HG02759 (cell line): ENCODE results near the gene CA10.

ENCODE experiments used
- ATAC-seq: cut with Tn5 transposase; IDR thresholded peaks from one replicate; pipeline ENCODE4 v1.9.1; 2021; ENCODE audit warnings: mild to moderate bottlenecking, moderate library complexity; ENCODE audit not compliant: unreplicated experiment

The CA10 gene

GRCh38 chr17:51955245-51955644 lies 203.3 kb downstream of the CA10 start:
- ATAC-seq, result no peak

DNA sequence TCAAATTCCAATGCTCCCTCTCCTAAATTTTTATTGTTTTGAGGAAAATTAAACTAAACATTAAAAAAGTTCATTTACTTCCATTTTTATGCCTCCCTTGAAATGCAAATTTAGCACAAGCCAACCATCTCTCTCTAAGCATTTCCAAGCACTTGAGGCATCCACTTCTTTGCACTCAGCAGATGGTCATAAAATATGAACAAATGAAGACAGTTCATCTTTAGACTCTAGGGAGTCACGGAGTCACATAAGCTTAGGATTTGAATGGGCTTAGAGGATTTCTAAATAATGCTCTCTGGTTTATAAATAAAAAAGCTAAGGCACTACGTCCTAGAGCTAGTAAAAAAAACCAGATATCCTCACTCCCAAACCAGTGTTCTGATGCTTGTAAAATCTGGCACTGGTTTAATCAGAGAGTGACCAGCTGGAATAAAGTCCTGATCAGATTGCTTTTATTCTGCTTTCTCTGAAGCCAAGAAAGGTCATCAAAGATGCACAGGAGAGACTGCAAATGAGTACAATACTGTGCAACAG lies 204.2 kb downstream of the CA10 start:
- no peak for ATAC-seq

GRCh38 chr17:51951741-51952140 lies 206.8 kb downstream of the CA10 start:
- ATAC-seq, result no peak

DNA sequence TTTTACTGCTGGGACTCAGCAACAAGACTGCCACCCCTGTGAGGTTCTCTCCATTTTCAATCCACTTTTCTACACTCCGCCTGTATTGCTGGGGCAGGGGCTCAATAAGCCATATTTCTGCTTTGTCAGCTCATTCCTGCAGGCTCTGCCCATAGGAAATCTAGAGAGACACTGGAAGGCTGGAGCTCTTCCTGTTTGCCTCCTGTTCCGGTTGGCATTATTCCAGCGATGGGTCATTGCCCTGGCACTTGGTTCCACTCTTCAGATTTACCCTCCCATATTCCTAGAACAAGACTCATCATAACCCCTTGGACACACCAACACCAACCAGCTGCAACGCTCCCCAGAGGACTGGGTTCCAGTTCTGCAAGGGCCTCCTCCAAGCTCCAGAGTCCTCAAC lies 210.4 kb downstream of the CA10 start:
- ATAC-seq, result no peak

GRCh38 chr17:51947160-51947735 lies 211.3 kb downstream of the CA10 start:
- ATAC-seq, result no peak

DNA sequence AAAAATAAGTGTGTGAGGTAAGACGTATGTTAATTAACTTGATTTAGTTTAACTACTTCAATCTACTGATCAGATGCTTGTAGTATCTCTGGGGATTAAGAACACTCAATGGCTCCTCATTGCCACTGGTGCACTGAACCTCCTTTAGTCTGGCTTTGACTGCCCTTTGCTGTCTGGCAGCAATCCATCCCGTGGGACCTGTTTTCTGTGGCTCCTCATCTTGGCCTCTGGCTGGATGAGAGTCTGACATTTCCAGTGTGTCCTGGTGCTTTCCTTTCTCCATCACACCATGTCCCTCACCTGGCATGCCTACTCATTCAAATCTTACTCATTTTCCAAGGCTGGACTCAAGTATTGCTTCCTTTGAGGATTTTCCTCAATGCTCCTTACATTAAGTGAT lies 212.2 kb downstream of the CA10 start:
- ATAC-seq, result no peak

- no peak for ATAC-seq
These were observed 217.2 kb downstream of the CA10 start for GRCh38 chr17:51941272-51941671.

- ATAC-seq, result no peak
These were observed 221.2 kb downstream of the CA10 start for GRCh38 chr17:51937264-51937663.

- no peak for ATAC-seq
These were observed 223.0 kb downstream of the CA10 start for GRCh38 chr17:51935477-51935876.

- ATAC-seq, result no peak
These were observed 224.9 kb downstream of the CA10 start for GRCh38 chr17:51933647-51934046.

DNA sequence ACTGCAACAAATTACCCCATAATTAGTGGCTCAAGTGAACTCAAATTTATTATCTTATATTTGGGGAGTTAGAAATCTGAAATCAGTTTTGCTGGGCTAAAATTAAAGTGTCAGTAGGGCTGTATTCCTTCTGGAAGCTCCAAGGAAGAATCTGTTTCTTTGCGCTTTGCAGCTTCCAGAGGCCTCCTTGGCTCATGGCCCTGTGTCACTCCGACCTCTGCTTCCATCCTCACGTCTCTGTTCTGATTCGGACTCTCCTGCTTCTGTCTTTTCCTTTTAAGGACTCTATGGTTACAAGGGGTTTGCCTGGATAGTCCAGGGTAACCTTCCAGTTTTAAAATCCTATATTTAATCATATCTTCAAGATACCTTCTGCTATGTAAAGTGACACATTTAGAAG lies 232.1 kb downstream of the CA10 start:
- ATAC-seq, result no peak

GRCh38 chr17:51921500-51921899 lies 237.0 kb downstream of the CA10 start:
- no peak for ATAC-seq

DNA sequence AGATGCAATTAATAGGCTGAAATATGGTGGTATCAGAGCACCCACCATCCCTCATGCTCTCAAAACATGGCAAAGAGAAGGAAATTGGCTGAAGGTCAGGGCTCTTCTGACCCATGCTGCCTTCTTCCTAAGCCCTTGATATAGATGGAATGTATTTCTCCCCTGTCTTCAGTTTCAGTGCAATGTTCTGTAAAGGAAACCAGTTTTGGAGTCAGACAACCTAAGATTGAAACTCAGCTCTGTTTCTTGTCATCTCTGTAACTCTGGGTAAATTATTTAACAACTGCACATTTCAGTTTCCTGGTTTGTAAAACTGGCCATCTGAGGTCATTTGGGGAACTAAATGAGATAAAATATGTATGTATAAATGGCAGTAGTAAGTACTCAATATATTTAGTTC lies 243.9 kb downstream of the CA10 start:
- peak; percentile 58 for ATAC-seq

DNA sequence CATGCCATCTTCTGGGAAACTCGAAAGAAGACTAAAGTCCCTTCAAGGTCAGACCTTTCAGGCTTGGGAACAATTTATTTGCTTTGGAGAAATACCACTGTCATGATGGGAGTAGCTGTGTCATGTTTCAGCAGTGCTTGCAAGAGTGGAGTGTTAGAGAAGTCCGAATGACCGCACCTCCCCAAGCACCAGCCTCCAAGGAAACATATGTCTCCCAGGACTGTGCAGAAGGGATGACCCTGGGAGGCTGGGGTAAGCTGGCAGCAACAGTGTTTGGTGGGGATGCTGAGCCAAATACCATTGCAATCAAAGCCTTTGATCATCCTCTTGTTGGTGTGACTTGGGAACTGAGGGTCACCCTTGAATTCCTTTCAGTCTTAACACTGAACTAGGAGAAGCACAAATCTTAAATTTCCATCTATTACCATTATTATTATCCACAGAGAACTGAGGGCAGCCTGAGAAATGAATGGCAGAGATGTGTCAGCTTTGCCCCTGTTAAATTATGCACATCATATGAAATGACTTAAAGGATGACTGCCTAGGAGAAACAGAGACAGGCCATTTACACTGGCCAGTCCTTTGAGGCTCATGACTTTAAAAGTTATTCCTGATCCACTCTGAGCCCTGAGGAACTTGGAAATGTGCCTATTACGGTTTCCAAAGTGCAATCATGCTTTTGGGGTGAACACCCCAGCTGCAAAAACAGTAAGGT lies 244.9 kb downstream of the CA10 start:
- no peak for ATAC-seq

- ATAC-seq, result no peak
These were observed 245.6 kb downstream of the CA10 start for GRCh38 chr17:51912939-51913338.

- no peak for ATAC-seq
These were observed 247.3 kb downstream of the CA10 start for GRCh38 chr17:51911237-51911636.

GRCh38 chr17:51909971-51910370 lies 248.5 kb downstream of the CA10 start:
- ATAC-seq, result no peak

DNA sequence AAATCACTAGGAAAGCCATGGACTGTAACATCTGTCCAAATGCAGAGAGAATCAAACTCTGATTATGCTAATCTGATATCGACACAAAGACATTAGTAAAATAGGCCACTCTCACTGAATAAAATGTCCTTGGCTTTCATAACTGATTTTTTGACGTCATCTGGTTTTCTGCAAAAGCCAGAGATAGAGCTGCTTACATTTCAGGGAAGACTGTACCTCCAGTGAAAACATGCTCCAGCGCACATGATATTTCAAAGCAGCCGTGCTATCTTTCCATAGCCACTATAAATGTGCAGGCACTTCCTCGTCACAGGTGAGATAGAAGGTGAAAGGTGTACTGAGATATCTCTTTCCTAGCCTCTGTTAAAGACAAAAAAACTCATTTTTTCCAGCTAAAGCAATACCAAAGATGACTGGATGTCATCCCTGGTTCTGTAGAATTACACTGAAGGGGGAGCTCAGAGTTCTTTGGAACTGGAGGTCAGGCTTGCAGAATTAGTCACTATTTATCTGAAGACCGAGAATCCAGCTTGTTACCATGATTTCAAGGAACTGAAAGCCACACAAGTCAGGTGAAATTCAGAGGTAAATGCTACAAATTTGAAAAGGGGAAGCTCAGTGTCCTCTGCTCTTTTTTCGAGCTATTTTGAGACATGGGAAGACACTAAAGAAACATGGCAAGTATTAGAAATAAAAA lies 249.5 kb downstream of the CA10 start:
- ATAC-seq, result no peak

DNA sequence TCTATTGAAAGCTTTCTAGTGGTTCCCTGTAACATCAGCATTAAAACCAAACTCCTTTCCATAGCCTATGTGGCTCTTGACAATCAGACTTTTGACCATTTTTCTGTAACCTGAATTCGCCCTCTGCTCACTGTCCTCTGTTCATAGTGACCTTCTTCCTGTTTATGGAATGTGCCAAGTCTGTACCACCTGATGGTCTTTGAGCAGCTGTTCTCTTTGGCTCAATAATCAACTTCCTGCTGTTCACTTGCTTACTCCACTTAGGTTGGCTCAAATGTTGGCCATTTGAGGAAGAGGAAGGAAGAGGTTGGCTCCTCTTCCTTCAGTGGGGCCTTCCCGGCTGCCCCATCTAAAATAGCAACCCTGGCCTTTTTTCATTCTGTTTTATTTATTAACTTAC lies 251.5 kb downstream of the CA10 start:
- ATAC-seq, result no peak

DNA sequence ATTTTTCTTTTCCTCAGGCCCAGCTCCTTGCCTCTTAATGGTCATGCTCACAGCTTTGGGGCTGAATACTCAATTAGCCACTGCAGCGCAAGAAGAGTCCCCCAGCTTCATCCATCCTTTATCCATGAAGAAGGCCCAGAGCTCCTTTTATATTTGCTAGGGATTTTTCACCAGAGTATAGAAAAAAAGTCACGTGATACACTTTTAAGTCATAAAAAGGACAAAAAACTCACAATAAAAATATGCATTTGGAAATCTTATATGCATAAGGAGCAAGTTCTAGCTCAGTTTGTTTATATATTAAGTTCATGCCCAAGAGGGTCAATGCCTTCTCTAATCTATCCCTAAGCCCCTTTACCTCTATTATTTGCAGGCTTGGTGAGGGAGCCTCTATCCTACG lies 254.1 kb downstream of the CA10 start:
- no peak for ATAC-seq

GRCh38 chr17:51901242-51901641 lies 257.3 kb downstream of the CA10 start:
- no peak for ATAC-seq

- ATAC-seq, result no peak
These were observed 266.6 kb downstream of the CA10 start for GRCh38 chr17:51891936-51892335.
